Stimulated activated CD8-positive, alpha-beta memory T cell treated with anti-CD3 and anti-CD28 coated beads, Interleukin-15, amount 100 ng/mL, for 48 hours (primary cell): Measurements from ENCODE around the gene C5.

Experiments used
- DNase-seq, 2 donors: peaks; one replicate each; pipeline ENCODE4 v3.0.0-alpha.2; 2020; ENCODE audit warnings: low read depth in 2 of 2

C5 gene

DNA sequence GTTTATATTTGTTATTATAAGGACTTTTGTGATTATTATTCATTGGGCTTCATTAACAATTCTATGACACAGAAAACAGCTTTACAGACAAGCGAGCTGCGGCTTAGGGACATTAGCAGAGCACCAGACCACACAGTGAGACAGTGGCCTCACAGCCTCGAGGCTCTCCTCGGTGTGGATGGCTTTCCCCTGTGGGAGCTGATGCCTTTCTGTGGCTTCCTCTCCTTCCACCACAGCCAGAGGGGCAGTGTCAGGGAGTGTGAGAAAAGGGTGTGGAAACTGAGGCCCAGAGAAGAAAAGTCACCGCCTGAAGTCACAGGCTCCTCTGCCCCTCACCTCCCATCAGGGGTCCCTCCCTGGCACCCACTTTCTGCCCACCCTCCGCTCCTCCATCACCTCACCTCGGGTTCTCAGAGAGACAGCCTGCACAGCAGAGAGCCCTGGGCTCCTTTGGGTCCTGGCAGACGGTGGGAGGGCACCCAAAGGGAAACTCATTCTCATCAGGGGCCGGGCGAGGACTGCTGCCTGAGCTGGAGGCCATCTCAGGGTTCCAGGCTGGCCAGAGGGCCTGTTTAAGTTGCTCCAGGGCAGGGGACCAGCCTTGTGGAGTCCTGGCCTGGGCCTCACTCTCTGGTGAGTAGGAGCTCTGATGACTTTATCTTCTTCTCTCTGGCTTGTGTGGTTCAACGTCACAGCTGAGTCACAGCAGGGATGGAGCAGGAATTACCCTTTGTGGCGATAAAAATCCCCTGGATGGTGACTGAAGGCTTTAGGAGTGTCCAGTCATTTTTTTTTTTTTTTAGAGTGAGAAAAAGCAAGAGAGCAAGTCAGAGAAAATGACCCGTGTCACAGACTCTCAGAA, 124.3 kb downstream of the C5 start:
- DNase-seq, result peak; percentile 78 to 84

DNA sequence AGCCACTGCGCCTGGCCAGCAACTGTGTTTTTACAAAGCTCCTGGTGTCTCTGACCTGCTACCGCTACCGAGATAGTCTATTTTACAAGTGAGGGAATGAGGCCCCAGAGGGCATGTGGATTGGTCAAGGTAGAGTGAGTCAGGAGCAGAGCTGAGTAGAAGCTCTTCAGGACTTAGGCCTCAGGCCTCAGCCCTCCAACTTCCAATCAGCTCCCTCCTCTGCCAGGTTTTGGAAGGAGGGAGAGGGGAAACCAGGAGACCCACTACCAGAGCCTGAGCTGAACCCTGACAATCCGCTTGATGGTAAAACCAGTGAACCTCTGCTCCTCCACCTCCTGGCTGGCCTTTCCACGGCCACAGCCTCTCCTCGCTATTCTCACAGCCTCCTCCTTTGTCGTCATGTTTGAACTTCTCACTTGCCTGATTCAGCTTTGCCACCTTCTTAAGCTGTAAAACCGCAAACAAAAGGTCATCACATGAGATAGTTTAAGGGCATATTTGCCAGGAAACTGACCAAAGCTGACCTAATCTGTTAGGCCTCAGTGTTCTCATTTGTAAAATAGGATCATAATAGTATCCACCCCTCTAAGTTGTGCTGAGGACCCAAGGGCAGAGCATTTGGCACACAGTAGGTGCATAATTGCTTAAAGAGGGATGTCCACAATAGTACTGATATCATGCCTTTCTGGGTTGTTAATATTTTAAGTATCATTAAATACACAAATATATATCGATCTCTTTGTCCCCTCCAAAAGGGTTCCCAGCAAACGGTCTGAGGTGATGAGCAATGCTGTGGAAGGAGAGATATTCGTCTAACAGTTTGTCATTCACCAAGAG, 125.2 kb downstream of the C5 start:
- DNase-seq, result no peak

- DNase-seq, result no peak
Measured at GRCh38 chr9:120923620-120924328, 126.3 kb downstream of the C5 start.

DNA sequence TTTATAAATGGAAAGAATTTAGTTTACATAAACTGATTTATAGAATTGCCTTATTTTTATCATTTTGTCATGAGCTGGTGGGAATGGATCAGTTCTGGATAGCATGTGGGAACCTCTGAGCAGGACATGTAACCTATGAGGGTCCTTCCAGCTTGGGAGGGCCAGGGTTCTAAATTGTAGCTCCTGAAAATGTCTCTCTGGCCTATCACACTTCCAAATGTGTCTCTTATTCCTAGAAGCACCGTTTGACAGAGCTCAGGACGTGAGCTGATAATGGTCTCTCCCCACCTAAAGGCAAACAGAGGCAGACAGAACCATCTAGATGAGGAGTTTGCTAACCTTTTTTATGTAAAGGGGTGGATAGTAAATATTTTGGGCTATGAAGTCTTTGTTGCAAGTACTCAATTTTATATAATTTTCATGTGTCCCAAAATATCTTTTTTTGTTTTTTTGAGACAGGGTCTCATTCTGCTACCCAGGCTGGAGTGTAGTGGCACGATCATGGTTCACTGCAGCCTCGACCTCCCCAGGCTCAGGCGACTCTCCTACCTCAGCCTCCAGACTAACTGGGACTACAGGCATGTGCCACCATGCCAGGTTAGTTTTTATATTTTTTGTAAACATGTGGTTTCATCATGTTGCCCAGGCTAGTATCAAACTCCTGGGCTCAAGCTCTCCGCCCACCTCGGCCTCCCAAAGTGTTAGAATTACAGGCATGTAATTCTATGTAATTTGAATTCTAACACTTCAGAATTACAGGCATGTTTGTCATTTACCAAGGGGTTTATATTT, 127.5 kb downstream of the C5 start:
- no peak for DNase-seq

DNA sequence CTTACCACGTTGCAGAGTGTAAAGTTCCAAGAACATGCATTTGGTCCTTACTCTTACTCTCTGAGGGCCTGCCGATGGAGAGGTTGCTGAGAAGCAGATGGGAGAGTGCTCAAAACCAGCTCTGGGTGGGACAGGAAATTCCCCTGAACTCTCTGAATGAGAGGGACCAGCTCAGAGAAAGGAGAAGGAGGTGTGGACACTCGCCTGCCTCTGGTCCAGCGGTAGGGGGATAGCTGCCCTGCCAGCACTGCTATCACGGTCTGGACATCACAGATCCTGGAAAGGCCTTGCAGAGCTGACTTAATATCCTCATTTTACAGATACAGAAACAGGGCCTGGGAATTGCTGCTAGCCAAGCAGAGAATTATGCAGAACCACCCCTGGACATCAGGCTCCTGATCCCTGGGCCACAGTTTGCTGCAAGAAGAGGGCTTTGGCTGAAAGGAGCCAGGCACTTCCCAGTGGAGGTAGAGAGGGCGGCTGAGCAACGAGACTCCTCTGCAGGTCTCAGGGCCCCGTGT, 128.4 kb downstream of the C5 start:
- no peak for DNase-seq

- peak; percentile 45 to 60 for DNase-seq
Measured at GRCh38 chr9:120920806-120921178, 129.3 kb downstream of the C5 start.

- DNase-seq, result no peak
Measured at GRCh38 chr9:120919843-120920805, 130.0 kb downstream of the C5 start.

DNA sequence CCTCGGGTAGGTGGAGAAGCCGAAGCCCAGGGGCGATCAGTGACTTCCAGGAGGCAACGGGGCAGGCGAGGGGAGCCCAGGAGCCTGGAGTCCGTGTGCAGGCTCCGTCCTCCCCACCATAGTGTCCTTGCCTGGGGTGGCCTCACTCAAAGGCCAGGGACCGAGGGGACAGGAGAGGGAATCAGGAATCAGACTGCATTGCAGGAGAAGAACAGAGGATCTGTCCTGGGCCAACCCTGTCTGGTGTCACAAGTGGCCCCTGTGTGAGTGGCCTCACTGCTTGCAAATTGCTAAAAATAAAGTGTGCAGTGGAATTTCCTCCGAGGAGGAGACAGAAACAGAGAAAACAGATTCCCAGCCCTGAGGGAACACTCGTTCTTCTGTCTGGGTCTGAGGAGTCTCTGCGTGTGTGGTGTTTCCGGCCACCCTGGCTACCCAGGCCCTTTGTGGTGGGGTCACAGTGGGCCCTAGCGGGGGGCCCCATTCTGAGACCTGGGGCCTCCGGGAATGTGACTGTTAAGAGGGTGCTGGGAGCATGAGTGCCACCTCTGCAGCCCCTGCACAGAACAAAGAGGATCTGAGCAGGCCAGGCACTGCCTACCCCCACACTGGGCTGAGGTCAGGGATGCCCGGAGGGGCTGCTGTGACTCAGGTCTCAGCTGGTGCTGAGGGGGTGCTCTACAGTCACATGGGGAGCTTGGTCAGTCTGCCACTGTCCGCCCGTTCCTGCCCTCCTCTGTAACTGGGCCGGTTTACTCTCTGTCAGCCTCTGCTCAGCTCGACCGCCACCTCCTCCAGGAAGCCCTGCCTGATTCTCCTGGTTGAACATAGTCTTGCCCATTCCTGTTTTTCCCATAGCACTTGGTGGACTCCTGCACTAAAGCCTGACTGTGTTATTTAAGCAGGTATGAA, 130.9 kb downstream of the C5 start:
- no peak for DNase-seq

DNA sequence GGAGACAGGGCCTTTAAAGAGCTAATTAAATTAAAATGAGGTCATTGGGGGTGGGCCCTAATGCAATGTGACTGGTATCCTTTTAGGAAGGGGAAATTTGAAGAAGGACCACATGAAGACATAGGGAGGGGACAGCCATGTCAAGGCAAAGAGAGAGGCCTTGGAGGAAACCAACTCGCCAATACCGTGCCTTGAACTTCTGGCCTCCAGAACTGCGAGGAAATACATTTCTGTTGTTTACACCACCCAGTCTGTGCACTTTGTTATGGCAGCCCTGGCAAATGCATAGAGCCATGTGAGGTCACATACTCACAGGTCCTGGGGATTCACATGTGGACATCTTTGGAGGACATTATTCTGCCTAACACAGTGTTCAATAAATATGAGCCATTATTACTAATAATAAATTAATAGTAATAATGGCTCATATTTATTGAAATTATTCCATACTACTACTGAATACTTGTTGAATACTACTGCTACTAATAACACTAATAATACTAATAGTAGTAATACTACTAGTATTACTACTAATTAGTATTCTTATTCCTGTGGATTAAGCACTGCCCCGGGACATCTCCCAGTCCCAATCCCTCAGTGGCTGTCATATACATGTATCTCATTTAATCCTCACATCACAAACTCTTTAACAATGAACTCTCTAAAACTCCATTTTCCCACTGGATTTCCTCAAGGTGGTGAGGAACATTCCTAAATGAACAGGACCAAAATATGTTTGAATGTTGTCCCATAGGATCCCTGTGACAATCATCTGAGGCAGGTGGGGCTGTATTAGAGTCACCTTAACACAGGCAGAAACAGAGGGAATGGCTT, 131.9 kb downstream of the C5 start:
- DNase-seq, result no peak

DNA sequence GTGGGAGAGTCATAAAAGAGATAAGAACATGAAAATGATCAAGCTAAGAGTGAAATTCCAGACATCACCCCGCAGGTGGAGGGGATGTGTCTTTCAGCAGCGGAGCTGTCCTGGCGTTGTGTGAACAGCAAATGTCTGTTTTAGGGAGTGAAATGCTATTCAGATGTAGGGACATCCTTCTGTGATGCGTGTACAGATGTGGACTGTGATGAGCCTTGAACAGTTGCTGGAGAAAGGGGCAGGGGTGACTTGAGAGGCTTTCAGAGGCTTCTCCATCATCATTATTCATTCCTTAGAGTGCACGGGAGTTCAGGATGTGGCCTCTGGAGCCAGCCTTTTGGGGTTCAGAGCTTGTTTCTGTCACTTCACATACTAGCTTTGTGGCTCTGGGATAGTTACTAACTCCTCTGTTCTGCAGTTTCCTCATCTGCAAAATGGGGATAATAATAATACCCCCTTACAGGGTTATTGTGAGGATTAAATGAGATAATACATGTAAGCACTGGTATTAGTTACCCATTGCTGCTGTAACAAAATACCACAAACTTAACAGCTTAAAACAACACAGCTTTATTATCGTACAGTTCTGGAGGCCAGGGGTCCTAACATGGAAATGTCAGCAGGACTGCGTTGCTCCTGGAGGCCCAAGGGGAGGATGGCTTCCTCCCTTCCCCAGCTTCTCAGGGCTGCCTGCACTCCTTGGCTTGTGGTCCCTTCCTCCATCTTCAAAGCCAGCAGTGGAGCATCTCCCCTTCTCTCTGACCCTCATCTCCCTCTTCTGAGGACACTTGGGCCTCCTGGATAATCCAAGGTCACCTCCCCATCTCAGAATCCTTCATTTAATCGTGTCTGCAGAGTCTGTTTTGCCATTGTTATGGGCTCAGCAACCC, 132.8 kb downstream of the C5 start:
- no peak for DNase-seq

GRCh38 chr9:120916588-120916987, 133.5 kb downstream of the C5 start:
- no peak for DNase-seq

DNA sequence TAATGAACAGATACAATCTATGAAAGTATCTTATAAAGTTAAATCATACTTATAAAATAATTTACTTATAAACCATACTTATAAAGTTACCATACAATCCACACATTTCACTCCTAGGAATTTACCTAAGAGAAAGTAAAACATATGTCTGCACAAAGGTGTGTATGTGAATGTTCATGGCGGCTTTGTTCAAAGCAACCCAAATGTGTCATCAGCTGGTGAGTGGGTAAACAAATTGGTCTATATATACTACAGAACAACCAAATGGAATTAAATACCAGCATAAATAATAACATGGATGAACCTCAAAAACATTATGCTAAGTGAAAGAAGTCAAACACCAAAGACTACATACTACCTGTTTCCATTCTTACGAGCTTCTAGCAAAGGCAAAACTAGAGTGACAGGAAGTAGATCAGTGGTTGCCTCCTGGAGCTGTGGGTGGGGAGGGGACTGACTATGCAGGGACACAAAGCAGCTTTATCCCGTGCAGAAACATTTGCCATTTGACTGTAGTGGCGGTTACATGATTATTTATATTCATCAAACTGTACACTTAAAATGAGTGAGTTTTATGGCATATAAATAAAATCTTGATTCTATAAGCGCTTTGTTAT, 134.1 kb downstream of the C5 start:
- DNase-seq, result no peak

DNA sequence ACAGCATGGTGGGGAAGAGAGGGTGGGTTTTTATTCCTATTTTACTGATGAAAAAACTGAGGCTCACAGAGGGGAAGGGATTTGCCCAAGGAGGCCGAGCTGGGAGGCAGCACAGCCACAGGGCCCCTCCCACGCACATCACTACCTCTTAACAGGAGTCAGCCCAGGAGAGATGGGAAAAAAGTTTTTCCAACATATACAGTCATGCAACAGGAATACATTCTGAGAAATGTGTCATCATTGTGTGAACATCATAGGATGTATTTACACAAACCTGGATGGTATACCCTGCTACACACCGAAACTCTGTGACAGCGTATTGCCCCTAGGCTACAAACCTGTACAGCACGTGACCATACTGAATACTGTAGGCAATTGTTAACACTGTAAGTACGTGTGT, 135.1 kb downstream of the C5 start:
- DNase-seq, result no peak

DNA sequence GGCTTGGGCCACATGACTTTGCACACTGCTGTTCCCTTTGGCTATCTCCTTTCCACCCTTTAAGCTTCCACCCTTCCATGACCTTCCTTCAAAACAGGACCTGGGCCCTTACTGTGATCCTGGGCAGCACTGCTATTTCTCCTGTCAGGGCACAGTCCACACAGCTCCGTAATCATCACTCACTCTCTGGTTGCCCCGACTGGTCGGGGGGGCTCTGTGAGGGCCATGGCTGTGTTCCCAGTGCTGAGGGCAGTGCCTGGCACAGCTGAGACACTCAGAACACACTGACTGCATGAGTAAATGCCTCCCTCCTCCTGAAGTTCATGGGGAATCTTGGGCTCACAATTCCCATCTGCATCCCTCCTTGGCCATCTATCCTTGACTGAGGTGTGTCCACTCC, 135.7 kb downstream of the C5 start:
- DNase-seq, result no peak

- DNase-seq, result no peak
Measured at GRCh38 chr9:120913647-120914264, 136.3 kb downstream of the C5 start.

DNA sequence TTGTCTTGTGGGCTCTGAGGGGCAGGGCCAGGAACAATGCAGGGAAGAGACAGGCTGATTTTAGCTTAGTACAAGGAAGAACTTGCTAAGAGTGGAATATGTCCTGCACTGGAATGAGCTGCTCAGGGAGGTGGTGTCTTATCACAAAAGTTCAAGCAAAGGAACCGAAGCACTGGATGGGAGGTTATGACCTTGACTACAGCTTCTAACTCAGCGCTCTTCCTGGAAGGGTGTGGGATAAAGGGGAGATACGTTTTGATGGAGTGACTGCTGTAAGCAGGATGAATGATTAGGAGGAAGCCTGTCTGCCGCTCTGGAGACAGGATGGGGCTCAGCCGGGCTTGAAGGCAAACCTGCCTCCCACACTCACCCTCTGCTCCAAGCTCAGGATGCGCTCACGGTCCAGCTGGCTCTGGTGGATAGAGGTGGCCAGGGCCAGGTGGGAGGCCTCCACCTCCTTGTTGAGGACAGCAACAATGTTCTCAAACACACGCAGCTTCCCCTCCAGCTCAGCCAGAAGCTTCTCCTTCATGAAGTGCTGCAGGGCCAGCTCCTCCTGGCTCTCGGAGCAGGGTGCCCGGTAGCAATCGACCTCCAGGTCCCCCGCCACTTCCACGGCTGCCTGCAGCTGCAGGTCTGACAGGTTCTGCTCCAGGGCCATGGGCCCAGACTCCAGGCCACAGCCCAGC, 137.0 kb downstream of the C5 start:
- DNase-seq, result no peak
